ENCODE results near the gene SNCB.

Gene SNCB

GRCh38 chr5:176619569-176620332 is 10.6 kb downstream of the SNCB start:
- in situ Hi-C loops (cut with HindIII; ENCODE audit: low sequenced_read_pairs) = no loop called here
- DNase-seq (ENCODE audit: low read depth) = no peak
- no peak overlapping the region for H3K4me3 ChIP-seq (ENCODE audit: low read depth, low read length)
- TF ChIP-seq CTCF (IDR thresholded peaks at IDR 0.05; ENCODE audit: low read depth, low read length, missing control alignments) = no peak

- H3K4me3 ChIP-seq (ENCODE audit: low read depth, low read length) = no peak overlapping the region
- in situ Hi-C loops (cut with HindIII; ENCODE audit: low sequenced_read_pairs) = no loop called here
- TF ChIP-seq CTCF (IDR thresholded peaks at IDR 0.05; ENCODE audit: low read depth, low read length, missing control alignments) = peak; percentile 57
- DNase-seq (ENCODE audit: low read depth) = peak; percentile 59
Measured at GRCh38 chr5:176619203-176619568, 11.1 kb downstream of the SNCB start.

- in situ Hi-C loops (cut with HindIII; ENCODE audit: low sequenced_read_pairs) = no loop called here
- no peak overlapping the region for H3K4me3 ChIP-seq (ENCODE audit: low read depth, low read length)
- no peak for TF ChIP-seq CTCF (IDR thresholded peaks at IDR 0.05; ENCODE audit: low read depth, low read length, missing control alignments)
- DNase-seq (ENCODE audit: low read depth) = no peak
Measured at GRCh38 chr5:176618783-176619182, 11.6 kb downstream of the SNCB start.

GRCh38 chr5:176616511-176616910 is 13.8 kb downstream of the SNCB start:
- no peak for TF ChIP-seq CTCF (IDR thresholded peaks at IDR 0.05; ENCODE audit: low read depth, low read length, missing control alignments)
- no peak overlapping the region for H3K4me3 ChIP-seq (ENCODE audit: low read depth, low read length)
- in situ Hi-C loops (cut with HindIII; ENCODE audit: low sequenced_read_pairs) = no loop called here
- no peak for DNase-seq (ENCODE audit: low read depth)

GRCh38 chr5:176614805-176615478 is 15.4 kb downstream of the SNCB start:
- peak; percentile 16 for DNase-seq (ENCODE audit: low read depth)
- in situ Hi-C loops (cut with HindIII; ENCODE audit: low sequenced_read_pairs) = no loop called here
- no peak for TF ChIP-seq CTCF (IDR thresholded peaks at IDR 0.05; ENCODE audit: low read depth, low read length, missing control alignments)
- H3K4me3 ChIP-seq (ENCODE audit: low read depth, low read length) = no peak overlapping the region

- DNase-seq (ENCODE audit: low read depth) = no peak
- H3K4me3 ChIP-seq (ENCODE audit: low read depth, low read length) = no peak overlapping the region
- TF ChIP-seq CTCF (IDR thresholded peaks at IDR 0.05; ENCODE audit: low read depth, low read length, missing control alignments) = no peak
- in situ Hi-C loops (cut with HindIII; ENCODE audit: low sequenced_read_pairs) = no loop called here
Measured at GRCh38 chr5:176612855-176613254, 17.5 kb downstream of the SNCB start.
